IPS-11a (cell line): ENCODE data around the gene SEMA3G.

Experiments used
- H3K4me3 ChIP-seq: one replicate; pipeline ENCODE4 v1.5.1; 2013; ENCODE audit warnings: low read depth, low read length, control low read depth

The SEMA3G gene

DNA sequence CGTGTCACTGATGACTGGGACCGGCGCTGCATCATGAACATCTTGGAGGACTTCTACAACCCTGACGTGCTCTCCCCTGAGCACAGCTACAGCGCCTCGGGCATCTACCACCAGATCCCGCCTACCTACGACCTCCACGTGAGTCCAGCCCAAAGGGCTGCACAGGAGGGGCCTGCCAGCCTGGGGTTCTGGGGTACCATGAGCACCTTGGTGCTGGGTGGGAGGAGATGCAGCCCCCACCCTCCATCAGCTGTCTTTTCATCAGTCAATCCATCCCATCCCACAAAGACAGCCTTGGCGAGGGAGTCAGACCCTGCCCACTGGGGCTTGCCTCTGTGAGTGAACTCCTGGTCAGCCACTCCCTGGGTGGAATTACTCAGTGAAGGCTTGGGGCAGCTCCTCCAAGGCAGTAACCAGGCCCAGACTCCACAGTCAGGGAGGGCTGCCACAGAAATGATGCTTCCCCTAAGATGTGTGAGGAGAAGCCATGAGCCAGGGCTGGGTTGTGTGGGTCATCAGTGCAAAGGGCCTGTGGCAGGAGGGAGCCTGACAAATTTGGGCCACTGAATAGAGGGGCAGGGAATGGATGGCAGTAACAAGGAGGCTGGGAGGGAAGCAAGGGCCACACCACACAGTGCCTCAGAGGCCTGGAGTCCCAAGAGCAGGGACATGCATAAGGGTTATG is 47.9 kb downstream of the SEMA3G start:
- H3K4me3 ChIP-seq: no peak overlapping the region

GRCh38 chr3:52396011-52396906 is 48.6 kb downstream of the SEMA3G start:
- H3K4me3 ChIP-seq: no peak overlapping the region

- H3K4me3 ChIP-seq: no peak overlapping the region
Measured at GRCh38 chr3:52395503-52395865, 49.4 kb downstream of the SEMA3G start.

DNA sequence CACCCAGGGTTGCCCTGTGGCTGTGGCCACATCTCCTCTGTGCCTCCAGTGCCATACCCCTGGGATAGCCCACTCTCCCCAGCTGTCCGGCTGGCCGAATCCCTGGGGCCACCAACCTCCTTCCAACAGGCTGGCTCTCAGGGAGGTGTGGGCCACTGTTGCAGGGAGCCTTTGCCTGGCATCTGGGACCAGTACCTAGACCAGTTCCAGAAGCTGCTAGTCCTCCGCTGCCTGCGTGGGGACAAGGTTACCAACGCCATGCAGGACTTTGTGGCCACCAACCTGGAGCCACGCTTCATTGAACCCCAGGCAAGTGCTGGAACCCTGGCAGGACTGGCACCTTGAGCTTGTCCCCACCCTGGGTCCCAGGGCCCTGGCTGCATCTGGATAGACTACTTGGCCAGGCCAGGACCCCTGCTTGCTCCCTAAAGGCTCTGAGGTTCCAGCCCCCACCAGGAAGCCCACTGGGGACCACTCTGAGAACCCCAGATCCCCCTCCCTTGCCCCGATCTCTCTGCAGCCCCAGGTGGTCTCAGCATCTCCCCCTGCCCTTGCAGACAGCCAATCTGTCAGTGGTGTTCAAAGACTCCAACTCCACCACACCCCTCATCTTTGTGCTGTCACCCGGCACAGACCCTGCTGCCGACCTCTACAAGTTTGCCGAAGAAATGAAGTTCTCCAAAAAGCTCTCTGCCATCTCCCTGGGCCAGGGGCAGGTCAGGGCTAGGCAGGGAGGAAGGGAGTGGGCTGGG is 50.0 kb downstream of the SEMA3G start:
- H3K4me3 ChIP-seq: no peak overlapping the region

DNA sequence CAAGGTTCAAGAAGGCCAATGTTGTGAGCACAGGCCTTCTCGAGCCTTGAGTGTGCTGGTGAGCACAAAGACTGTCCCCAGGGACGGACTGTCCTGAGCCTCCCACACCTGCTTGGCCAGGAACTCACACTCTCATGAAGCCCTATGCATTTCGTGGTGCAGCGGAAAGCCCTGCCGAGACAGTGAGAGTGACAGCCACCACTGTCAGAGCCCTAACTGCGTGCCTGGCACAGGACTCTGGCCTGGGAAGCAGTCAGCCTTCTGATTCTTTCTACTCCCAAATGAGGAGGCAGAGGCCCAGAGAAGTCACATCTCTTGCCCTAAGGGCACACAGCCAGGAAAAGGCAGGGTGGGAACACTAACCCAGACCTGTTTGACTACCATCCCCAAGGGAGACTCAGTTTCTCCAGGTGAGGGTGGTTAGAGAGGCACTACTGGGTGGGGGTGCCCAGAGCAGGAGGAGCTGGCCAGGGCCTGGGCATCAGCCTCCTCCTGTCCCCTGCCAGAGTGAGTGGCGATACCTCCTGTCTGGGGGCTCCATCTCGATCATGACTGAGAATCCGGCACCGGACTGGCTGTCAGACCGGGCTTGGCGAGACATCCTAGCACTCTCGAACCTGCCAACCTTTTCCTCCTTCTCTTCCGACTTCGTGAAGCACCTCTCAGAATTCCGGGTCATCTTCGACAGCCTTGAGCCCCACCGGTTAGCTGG is 50.8 kb downstream of the SEMA3G start:
- no peak overlapping the region for H3K4me3 ChIP-seq

GRCh38 chr3:52393131-52393807 is 51.6 kb downstream of the SEMA3G start:
- no peak overlapping the region for H3K4me3 ChIP-seq

- H3K4me3 ChIP-seq: no peak overlapping the region
Measured at GRCh38 chr3:52392216-52392930, 52.5 kb downstream of the SEMA3G start.

DNA sequence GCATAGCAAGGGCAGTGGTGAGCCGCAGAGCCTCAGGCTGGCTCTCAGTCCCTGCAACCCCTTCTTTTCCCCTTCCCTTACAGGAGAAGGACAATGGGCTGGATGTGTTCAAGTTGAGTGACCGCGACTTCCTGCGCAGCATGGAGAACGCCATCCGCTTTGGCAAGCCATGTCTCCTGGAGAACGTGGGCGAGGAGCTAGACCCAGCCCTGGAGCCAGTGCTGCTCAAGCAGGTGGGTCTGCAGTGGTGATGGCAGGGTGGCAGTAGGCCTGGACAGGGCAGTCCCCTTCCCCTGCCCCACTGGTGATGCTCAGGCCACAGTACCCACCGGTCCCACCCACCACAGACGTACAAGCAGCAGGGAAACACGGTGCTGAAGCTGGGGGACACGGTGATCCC is 53.8 kb downstream of the SEMA3G start:
- no peak overlapping the region for H3K4me3 ChIP-seq

DNA sequence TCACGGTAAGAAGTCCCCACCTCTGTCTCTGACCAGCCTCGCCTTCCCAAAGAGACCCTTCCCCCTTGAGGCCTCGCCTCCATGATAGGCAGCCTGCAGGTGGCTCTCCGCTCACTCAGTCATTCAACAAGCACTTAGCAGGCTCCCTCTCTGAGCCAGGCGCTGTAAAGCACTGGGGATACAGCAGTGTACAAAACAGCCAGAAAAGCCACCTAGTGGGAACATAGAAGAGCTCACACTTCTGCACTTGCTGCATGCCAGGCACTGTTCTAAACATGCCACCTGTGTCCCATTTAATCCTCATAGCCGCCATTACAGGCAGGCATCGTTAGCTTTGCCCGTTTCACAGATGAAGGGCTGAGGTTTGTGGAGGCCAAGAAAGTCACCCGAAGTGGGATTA is 56.0 kb downstream of the SEMA3G start:
- no peak overlapping the region for H3K4me3 ChIP-seq

DNA sequence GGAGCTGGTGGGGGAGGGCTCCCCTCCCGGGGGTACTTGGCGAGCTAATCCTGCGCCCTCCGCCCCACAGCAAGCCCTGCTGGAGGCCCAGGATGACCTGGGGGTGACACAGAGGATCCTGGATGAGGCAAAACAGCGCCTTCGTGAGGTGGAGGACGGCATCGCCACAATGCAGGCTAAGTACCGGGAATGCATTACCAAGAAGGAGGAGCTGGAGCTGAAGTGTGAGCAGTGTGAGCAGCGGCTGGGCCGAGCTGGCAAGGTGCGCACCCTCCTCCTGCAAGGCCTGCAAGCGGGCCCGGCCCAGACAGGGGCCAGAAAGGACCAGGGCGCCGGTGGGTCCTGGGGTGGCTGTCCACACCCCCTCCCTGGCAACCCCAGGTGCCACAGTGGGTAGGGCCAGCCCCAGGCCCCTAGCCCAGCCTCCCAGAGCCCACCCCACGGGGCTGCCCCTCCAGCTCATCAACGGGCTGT is 56.5 kb downstream of the SEMA3G start:
- no peak overlapping the region for H3K4me3 ChIP-seq

- H3K4me3 ChIP-seq: no peak overlapping the region
Measured at GRCh38 chr3:52387481-52387880, 57.4 kb downstream of the SEMA3G start.

DNA sequence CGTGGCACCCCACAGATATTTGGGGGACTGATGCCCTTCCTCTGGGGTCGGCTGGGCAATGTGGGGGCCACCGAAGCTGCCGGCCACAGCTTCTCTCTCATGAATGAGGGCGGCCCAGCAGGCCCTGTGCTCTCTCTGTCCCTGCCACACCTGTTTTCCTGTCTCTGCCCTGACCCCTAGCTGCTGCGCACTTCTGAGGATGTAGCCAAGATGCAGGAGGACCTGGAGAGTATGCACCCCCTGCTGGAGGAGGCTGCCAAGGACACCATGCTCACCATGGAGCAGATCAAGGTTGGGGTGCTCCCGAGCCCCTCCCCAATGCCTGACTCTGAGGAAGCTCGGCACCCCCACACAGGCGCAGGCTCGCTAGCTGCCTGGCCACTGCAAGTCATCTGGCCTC is 59.7 kb downstream of the SEMA3G start:
- no peak overlapping the region for H3K4me3 ChIP-seq

DNA sequence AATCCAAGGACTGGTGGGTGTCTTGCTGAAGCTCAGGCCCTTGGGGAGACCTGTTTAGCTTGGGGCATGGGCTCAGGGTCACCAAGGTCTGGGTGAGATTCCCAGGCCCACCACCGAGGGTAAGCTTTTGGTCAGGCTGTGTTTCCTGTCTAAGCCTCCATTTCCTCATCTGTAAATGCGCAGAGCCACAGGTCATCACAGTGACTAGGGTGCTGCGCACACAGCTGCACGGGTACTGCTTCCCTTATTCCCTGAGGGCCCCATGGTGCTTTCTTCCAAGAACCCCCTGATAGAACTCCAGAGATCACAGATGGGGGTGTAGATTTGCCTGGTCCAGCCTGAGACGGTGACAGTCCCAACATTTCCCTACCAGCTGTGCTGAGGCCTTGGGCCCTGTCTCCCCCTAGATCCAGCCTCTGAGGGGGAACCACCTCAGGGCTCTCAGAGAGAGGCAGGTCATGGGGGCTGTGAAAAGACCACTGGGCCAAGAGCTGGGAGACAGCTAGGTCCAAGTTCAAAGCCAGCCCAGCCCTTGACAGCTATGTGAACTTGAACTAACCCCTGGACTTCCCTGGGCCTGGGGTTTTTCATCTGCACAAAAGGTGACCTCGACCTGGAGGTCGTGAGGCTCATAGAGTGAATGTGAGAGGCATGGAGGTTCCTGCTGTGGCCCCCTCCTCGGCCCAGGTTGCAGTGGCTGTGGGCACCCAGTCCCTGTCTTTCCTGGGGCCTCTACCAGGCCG is 60.7 kb downstream of the SEMA3G start:
- no peak overlapping the region for H3K4me3 ChIP-seq

DNA sequence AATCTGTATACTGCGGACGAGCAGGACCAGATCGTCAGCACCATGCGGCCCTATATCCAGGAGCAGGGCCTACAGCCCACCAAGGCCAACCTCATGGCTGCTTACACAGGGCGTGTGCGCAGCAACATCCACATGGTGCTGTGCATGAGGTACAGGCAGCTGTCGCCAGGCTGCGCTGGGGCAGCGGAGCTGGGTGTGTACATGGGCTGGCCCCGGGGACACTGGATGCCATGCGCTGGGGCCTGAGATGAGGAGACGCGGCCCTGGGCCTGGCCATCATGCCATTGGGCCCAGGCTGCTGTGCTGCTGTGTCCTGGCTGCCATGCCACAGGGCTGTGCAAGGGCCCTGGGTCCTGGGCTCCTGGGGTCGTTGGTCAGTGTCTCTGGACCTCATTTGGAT is 61.5 kb downstream of the SEMA3G start:
- H3K4me3 ChIP-seq: no peak overlapping the region
